Panc1 (cell line): Measurements from ENCODE around the gene TOLLIP. TPM values are rescaled to one million over a fixed set of nuclear protein-coding genes. Genes with fewer than 3 reads are reported as not detected.

Experiments used
- ATAC-seq: fragments of 200-7000 bp; cut with Tn5 transposase; 2 replicates; pipeline ENCODE4 v1.9.1; 2020; ENCODE audit warnings: mild to moderate bottlenecking, moderate library complexity
- BruUV-seq: library from RNA; stranded (reverse); fragments of 400-500 nt; replicated peaks from 2 replicates; lab custom pipeline; 2021; lab: Mats Ljungman, UMichigan
- CTCF ChIA-PET: fragments of 300-600 bp; sonication (Branson Sonifier 250); formaldehyde crosslinking; loops from one replicate; lab custom pipeline; 2022; ENCODE audit warnings: antibody characterized with exemption; lab: Charles Lee
- POLR2A ChIA-PET: fragments of 300-600 bp; sonication (Branson Sonifier 250); formaldehyde crosslinking; loops from one replicate; lab custom pipeline; 2022; ENCODE audit warnings: antibody characterized with exemption; lab: Charles Lee
- DNase-seq: peaks from one replicate; pipeline ENCODE4 v3.0.0-alpha.2; 2010; ENCODE audit warnings: low read depth, low spot score
- H3K27ac ChIP-seq: 2 replicates; pipeline ENCODE4 v1.5.1; 2011; ENCODE audit warnings: mild to moderate bottlenecking, low read length, inconsistent platforms
- H3K27me3 ChIP-seq: fragments of 200-500 bp; sonication (Bioruptor generic); 2 replicates; pipeline ENCODE4 v1.6.0; 2014; ENCODE audit warnings: low read length, inconsistent platforms; ENCODE audit not compliant: control insufficient read depth, insufficient read depth
- H3K36me3 ChIP-seq: fragments of 200-500 bp; sonication (Bioruptor generic); 2 replicates; pipeline ENCODE4 v1.5.1; 2014; ENCODE audit warnings: inconsistent platforms, mild to moderate bottlenecking, low read length, moderate library complexity; ENCODE audit not compliant: control insufficient read depth, insufficient read depth
- H3K4me1 ChIP-seq: 2 replicates; pipeline ENCODE4 v1.5.1; 2011; ENCODE audit warnings: inconsistent platforms, mild to moderate bottlenecking, low read length, moderate library complexity; ENCODE audit not compliant: control insufficient read depth, insufficient read depth
- H3K4me3 ChIP-seq, 2 experiments: 2 replicates each; pipeline ENCODE4 v1.5.1; 2011 to 2012; ENCODE audit warnings: low read depth in 2 of 2, low read length in 2 of 2, mild to moderate bottlenecking in 2 of 2, inconsistent platforms in 1 of 2, moderate library complexity in 1 of 2
- H3K9me3 ChIP-seq: fragments of 200-500 bp; sonication (Bioruptor generic); 2 replicates; pipeline ENCODE4 v1.5.1; 2014; ENCODE audit warnings: low read depth, mild to moderate bottlenecking, inconsistent platforms, low read length, moderate library complexity; ENCODE audit not compliant: control insufficient read depth, insufficient read depth
- CTCF ChIP-seq: fragments of 450-650 bp; IDR thresholded peaks from 2 replicates; pipeline ENCODE4 v1.5.1; 2017; ENCODE audit warnings: mild to moderate bottlenecking
- POLR2AphosphoS5 ChIP-seq: IDR thresholded peaks from 2 replicates; pipeline ENCODE4 v1.6.1; 2012; ENCODE audit warnings: mild to moderate bottlenecking, low read depth, low read length, moderate library complexity
- REST ChIP-seq, 2 experiments: IDR thresholded peaks; 2 replicates each; pipeline ENCODE4 v1.6.1; 2011 to 2012; ENCODE audit warnings: low read depth in 2 of 2, control low read depth in 1 of 2, low read length in 1 of 2, mild to moderate bottlenecking in 1 of 2, moderate library complexity in 1 of 2; ENCODE audit not compliant: insufficient read depth in 1 of 2
- SIN3A ChIP-seq: IDR thresholded peaks from 2 replicates; pipeline ENCODE4 v1.6.1; 2012; ENCODE audit warnings: low read depth, mild to moderate bottlenecking, low read length, moderate library complexity, borderline replicate concordance; ENCODE audit not compliant: insufficient read depth
- TCF7L2 ChIP-seq: IDR thresholded peaks from 2 replicates; pipeline ENCODE4 v1.6.1; 2011; ENCODE audit warnings: mild to moderate bottlenecking, low read depth, low read length, inconsistent platforms
- in situ Hi-C: cut with HindIII; loops from 2 replicates; pipeline ENCODE4 v1.10.0; 2016; ENCODE audit warnings: low sequenced_read_pairs, low pct_unique_long_range_greater_than_20kb
- intact Hi-C: fragments of 100-400 bp; cut with micrococcal nuclease; formaldehyde crosslinking; loops from one replicate; pipeline ENCODE4 v1.10.0; 2022; ENCODE audit not compliant: unreplicated experiment
- total RNA-seq: library from RNA; stranded (reverse); gene quantifications from one replicate; pipeline ENCODE4 v1.2.1, GENCODE V29; 2021; ENCODE audit not compliant: unreplicated experiment

The TOLLIP gene
- total RNA-seq, 1 experiment from 2014 or later: 141 TPM

- Histone ChIP-seq H3K9me3 (no peaks in the 10 kb centered on the region), H3K27ac (no peak overlapping the region), H3K27me3 (no peaks in the 10 kb centered on the region; the same call in 1 of the 2 replicates), H3K36me3 (no peaks in the 10 kb centered on the region), H3K4me1 (peaks cover 19% of the 10 kb centered on the region), H3K4me3 (no peak overlapping the region)
- in situ Hi-C loops: no loop called here
- no peak for TF ChIP-seq TCF7L2
- no peak for TF ChIP-seq POLR2AphosphoS5
- TF ChIP-seq CTCF: no peak
- TF ChIP-seq SIN3A: no peak
- TF ChIP-seq REST (IDR thresholded peaks at IDR 0.05; ENCODE audit: insufficient read depth in 1 of 2, low read depth in 2 of 2, low read length in 1 of 2): no peak
- intact Hi-C loops: no loop called here
- ChIA-PET POLR2A (no interaction called here), CTCF (interaction anchor here (0.6 kb wide), 1 partner anchor 35 kb away, joined by 9 read pairs; no protein-coding TSS in a partner anchor)
- no peak for DNase-seq
- ATAC-seq: no peak
- no TSS peak for BruUV-seq
Observed at GRCh38 chr11:1259076-1259461, 50.4 kb downstream of the TOLLIP start.

- H3K4me1 ChIP-seq: peaks cover 19% of the 10 kb centered on the region
- H3K9me3 ChIP-seq: no peaks in the 10 kb centered on the region
- ATAC-seq: no peak
- CTCF ChIA-PET: no interaction called here
- H3K4me3 ChIP-seq: no peak overlapping the region
- BruUV-seq: no TSS peak
- H3K27ac ChIP-seq: no peak overlapping the region
- intact Hi-C loops: no loop called here
- H3K36me3 ChIP-seq: no peaks in the 10 kb centered on the region
- in situ Hi-C loops: no loop called here
- no peak for DNase-seq
- POLR2A ChIA-PET: interaction anchor here (0.6 kb wide), 1 partner anchor 737 kb away, joined by 8 read pairs; no protein-coding TSS in a partner anchor
- no peak for TF ChIP-seq POLR2AphosphoS5
- TF ChIP-seq CTCF: no peak
- TF ChIP-seq REST (IDR thresholded peaks at IDR 0.05; ENCODE audit: insufficient read depth in 1 of 2, low read depth in 2 of 2, low read length in 1 of 2): no peak
- TF ChIP-seq TCF7L2: no peak
- TF ChIP-seq SIN3A: no peak
- H3K27me3 ChIP-seq: no peaks in the 10 kb centered on the region; the same call in 1 of the 2 replicates
Observed at GRCh38 chr11:1258401-1259075, 50.9 kb downstream of the TOLLIP start.
